D721Med (cell line): ENCODE measurements around the gene CCDC197.

Source experiments
- DNase-seq: peaks from one replicate; pipeline ENCODE4 v3.0.0; 2011; ENCODE audit warnings: low spot score; ENCODE audit not compliant: insufficient read length
- FAIRE-seq: peaks from 2 replicates; lab custom pipeline; 2011; peaks lifted over from hg19 to GRCh38; lab: Jason Lieb, UNC
- CTCF ChIP-seq: IDR thresholded peaks from 2 replicates; pipeline ENCODE4 v1.5.1; 2012; ENCODE audit warnings: mild to moderate bottlenecking, control low read depth; ENCODE audit not compliant: insufficient read depth; ENCODE audit errors: missing control alignments

Gene CCDC197

GRCh38 chr14:94020267-94020666, 23.2 kb downstream of the CCDC197 start:
- FAIRE-seq (no peak), DNase-seq (no peak)
- no peak for TF ChIP-seq CTCF

- TF ChIP-seq CTCF: no peak
- no peak for DNase-seq
- no peak for FAIRE-seq
Measured at GRCh38 chr14:94021001-94021400, 23.9 kb downstream of the CCDC197 start.

- TF ChIP-seq CTCF: no peak
- no peak for DNase-seq
- FAIRE-seq: no peak
Measured at GRCh38 chr14:94021416-94022157, 24.5 kb downstream of the CCDC197 start.

- TF ChIP-seq CTCF: no peak
- no peak for DNase-seq
- no peak for FAIRE-seq
Measured at GRCh38 chr14:94022532-94023411, 25.7 kb downstream of the CCDC197 start.

- DNase-seq (no peak), FAIRE-seq (no peak)
- no peak for TF ChIP-seq CTCF
Measured at GRCh38 chr14:94024549-94024948, 27.4 kb downstream of the CCDC197 start.

GRCh38 chr14:94025720-94026119, 28.6 kb downstream of the CCDC197 start:
- DNase-seq (no peak), FAIRE-seq (no peak)
- TF ChIP-seq CTCF: no peak
